ENCODE measurements around the gene LRRC3.

The LRRC3 gene

GRCh38 chr21:44440241-44441040 lies 14.9 kb upstream of the LRRC3 start:
- DNase-seq: no peak

- no peak for DNase-seq
These were observed 14.3 kb upstream of the LRRC3 start for GRCh38 chr21:44441041-44441400.

GRCh38 chr21:44441581-44442265 lies 13.6 kb upstream of the LRRC3 start:
- no peak for DNase-seq

GRCh38 chr21:44442266-44443125 lies 12.8 kb upstream of the LRRC3 start:
- no peak for DNase-seq

- DNase-seq: no peak
These were observed 11.9 kb upstream of the LRRC3 start for GRCh38 chr21:44443291-44443890.

GRCh38 chr21:44443891-44444285 lies 11.4 kb upstream of the LRRC3 start:
- DNase-seq: no peak

GRCh38 chr21:44444286-44444931 lies 10.9 kb upstream of the LRRC3 start:
- DNase-seq: no peak

- no peak for DNase-seq
These were observed 10.0 kb upstream of the LRRC3 start for GRCh38 chr21:44445145-44445812.

GRCh38 chr21:44448651-44449131 lies 6.6 kb upstream of the LRRC3 start:
- DNase-seq: no peak

GRCh38 chr21:44449473-44450363 lies 5.6 kb upstream of the LRRC3 start:
- DNase-seq: no peak

- no peak for DNase-seq
These were observed 4.9 kb upstream of the LRRC3 start for GRCh38 chr21:44450402-44450801.

GRCh38 chr21:44450999-44451398 lies 4.3 kb upstream of the LRRC3 start:
- DNase-seq: no peak

- DNase-seq: no peak
These were observed 2.2 kb upstream of the LRRC3 start for GRCh38 chr21:44453120-44453519.

GRCh38 chr21:44454058-44454457 lies 1.3 kb upstream of the LRRC3 start:
- DNase-seq: no peak

GRCh38 chr21:44455524-44456213 lies 359 bp downstream of the LRRC3 start:
- DNase-seq: no peak

- no peak for DNase-seq
These were observed 1.1 kb downstream of the LRRC3 start for GRCh38 chr21:44456214-44456914.

GRCh38 chr21:44456915-44457736 lies 1.8 kb downstream of the LRRC3 start:
- DNase-seq: no peak

- DNase-seq: no peak
These were observed 3.8 kb downstream of the LRRC3 start for GRCh38 chr21:44458971-44459711.

Data from GDM1 (cell line).